Medulla oblongata (tissue), 1 donor: ENCODE measurements around the gene DMC1.
"Not testable (repeated sequence)": the region's sequence is repeated elsewhere in the genome, so short reads cannot be mapped to it uniquely, and the experiment has no call there.

ENCODE experiments used
- DNase-seq: peaks from one replicate; pipeline ENCODE4 v3.0.0-alpha.2; 2015; ENCODE audit errors: extremely low spot score

Gene DMC1

GRCh38 chr22:38569972-38570778 lies at the start of gene DMC1:
TSS of gene DMC1 (minus strand) at chr22:38570183. CDS start at chr22:38568256, 1,927 bp downstream.
- peak; percentile 90 for DNase-seq

- no peak for DNase-seq
These were observed 48.7 kb upstream of the DMC1 start for GRCh38 chr22:38618682-38619081.

DNA sequence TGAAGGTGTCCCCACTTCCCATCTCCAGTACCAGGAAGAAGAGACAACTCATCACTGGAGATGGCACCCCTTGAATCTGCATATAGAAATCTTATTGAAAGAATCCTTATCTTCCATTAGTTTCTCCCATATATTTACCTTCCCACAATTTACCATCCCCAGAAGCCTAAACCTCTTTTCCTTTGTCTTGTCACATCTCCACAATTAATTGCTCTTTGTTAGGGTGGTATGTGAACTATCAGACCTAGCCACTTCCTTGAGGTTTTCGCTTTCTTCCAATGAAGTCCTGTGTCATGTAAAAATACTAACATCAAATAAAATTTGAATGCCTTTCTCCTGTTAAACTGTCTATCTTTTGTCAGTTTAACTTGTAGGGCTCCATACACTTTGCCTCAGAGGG lies 48.3 kb upstream of the DMC1 start:
- no peak for DNase-seq

DNA sequence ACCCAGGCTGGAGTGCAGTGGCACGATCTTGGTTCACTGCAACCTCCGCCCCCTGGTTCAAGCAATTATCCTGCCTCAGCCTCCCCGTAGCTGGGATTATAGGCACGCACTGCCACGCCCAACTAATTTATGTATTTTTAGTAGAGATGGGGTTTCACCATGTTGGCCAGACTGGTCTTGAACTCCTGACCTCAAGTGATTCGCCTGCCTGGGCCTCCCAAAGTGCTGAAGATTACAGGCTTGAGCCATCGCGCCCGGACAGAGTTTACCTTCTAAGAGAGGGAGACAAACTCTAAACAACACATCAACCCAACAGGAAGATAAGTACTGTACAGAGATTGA lies 45.1 kb upstream of the DMC1 start:
- not testable (repeated sequence) for DNase-seq

DNA sequence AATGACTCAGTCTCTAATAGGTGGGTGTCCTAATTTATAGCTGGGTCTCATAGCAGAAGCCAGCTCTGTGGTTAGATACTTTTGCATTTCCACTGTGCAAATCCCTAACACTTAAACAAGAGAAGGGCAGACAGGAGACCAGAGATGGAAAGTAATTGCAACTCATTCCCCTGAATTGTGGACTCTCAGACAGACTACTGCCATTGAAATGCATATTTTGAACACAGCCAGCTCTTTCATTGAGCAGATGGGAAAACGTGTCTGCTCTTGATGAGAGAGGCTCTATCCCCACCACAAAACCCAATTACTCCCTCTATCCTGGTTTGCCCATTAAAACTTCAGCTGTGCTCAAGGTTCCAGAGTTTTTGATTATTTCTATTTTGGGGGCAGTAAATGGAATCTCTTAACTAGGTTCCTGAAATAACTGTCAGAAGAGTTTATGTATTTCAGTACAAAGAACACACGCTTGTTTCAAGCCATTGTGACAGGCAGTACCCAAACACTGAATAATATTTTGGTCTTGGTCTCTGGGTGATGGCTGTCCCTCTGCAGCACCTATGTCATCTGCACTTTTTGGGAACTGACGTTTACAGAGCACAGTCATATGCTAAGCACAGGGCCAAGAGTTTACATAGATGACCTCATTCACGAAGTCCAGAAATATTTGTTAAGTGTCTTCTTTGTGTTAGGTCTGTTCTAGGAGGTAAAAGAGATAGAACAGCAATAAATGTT lies 44.5 kb upstream of the DMC1 start:
- no peak for DNase-seq

DNA sequence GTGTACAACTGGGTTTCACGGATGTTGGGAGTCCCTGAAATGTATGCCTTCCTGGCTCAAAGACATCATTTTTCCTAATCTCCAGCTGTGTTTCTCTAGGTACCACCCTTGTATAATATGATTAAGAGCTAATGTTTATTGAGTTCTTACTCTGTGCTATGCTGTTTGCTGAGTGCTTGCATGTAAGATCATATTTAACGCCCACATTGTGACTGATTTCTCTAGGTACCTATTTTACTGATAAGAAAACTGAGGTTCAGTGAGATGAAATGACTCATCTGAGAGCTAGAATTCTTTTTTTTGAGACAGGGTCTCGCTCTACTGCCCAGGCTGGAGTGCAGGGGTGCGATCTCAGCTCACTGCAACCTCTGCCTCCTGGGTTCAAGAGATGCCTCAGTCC lies 43.6 kb upstream of the DMC1 start:
- DNase-seq: no peak

DNA sequence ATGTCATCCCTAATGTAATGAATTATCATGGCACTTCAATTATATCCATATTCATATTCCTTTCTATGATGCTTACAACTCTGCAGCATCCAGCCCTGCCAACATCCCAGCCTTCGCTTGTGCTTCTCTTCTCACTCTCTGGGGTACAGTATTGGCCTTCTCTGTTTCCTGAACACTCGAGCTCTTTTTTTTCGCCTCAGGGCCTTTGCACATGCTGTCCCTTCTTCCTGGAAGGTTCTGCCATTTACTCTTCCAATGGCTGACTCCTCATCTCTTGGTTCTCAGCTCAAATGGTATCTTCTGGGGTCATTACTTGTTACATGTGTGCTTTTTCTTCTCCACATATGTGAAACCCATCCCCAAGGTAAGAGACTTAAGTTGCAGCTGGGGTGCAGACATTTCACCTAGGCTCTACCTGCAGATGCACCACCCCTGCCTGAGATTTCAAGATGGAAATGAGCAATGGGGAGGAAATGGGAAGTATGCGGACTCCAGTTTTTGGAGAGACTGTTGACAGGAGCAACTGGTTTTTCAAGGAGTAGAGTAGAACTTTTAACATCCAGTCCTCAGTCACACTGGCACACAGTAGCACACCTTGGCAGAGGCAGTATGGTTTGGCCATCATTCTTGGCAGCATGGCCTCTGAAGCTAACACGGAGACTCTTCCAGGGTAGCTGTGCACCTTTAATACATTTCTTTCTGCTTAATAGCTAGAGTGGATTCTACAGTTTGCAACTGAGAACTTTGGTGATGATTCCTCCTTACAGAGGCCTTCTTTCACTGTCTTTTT lies 42.4 kb upstream of the DMC1 start:
- DNase-seq: no peak

- no peak for DNase-seq
These were observed 41.6 kb upstream of the DMC1 start for GRCh38 chr22:38611559-38611958.

DNA sequence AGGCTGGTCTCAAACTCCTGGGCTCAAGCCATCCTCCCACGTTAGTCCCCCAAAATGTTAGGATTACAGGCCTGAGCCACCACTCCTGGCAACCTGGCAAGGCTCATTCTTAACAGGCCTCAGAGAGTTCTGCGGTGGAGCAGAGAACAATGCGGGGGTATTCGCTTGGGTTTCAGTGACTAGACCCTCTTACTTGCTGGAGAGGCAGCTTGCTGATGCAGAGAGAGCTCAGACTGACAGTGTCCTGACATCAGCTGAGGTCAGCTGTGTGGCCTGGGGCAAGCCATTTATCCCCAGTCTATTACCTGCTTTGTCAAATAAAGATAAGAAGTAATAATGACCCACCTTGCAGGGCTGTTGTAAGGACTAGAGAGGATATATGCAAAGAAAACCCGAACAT lies 40.3 kb upstream of the DMC1 start:
- no peak for DNase-seq

- no peak for DNase-seq
These were observed 39.2 kb upstream of the DMC1 start for GRCh38 chr22:38608992-38609750.

GRCh38 chr22:38607680-38608079 lies 37.7 kb upstream of the DMC1 start:
- no peak for DNase-seq

DNA sequence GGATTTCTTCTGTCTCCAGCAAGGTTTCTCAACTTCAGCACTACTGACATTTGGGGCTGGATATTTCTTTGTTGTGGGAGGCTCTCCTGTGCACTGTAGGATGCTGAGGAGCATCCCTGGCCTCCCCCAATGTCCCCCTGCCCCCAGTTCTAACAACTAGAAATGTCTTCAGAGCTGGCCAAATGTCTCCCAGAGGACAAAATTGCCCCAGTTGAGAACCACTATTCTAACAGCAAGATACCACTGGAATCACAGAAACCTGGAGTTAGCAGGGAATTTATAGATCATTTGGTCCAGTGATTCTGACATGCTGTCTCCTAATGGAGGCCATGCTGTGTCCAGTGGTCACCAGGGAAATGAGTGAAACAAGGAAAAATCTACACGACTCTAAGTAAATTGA lies 32.2 kb upstream of the DMC1 start:
- DNase-seq: no peak

DNA sequence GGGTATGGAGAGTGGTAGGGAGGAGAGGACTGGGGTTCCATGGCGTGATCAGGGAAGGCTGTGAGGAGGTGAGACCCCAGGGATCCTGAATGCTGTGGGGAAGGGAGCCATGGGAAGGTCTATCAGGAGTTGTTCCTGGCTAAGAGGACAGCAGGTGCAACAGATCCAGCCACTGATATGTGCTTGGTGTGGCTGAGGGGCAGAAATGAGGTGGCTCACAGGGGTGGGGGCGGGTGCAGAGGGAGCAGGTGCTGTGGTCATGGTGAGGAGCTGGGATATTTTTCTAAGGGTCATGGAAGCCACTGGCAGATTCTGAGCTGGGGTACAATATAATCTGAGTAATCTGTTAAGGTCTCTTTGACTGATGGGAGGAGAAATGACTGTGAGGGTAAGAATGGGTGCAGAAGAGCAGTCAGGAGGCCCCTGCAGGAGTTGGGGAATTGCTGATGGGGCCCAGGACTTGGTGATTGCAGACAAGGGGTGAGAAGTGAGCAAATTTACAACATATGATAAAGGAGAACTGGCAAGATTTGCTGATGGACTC lies 31.3 kb upstream of the DMC1 start:
- no peak for DNase-seq

DNA sequence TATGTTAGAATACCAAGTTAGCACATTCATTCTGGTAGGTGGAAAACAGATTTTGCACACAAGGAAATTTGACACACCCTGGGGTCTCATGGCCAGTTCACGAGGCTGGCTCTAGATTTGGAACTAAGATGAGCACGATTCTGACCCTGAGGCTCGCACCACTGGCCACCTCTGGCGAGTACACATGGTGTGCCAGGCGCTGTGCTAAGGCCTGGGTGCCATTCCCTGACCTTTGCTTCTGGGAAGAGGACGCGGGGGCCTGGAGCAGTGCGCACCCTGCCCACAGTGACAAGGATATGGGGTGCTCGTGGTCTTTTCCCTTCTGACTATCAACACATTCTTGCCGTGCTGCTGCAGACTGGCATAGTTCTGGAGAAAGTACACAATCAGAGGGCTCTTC lies 29.5 kb upstream of the DMC1 start:
- no peak for DNase-seq

DNA sequence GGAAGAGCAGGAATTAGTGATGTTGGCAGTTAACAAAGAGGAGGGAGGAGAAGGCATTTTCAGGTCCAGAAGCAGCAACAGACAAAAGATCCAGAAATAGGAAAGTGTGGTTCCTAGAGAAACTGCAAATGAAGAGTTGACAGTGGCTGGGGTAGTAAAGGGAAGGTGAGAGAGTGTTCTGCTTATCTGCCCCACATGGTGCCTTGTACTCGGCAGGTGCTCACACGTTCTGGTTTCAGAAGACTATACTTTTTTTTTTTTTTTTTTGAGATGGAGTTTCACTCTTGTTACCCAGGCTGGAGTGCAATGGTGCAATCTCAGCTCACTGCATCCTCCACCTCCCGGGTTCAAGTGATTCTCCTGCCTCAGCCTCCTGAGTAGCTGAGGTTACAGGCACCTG lies 12.9 kb upstream of the DMC1 start:
- not testable (repeated sequence) for DNase-seq

DNA sequence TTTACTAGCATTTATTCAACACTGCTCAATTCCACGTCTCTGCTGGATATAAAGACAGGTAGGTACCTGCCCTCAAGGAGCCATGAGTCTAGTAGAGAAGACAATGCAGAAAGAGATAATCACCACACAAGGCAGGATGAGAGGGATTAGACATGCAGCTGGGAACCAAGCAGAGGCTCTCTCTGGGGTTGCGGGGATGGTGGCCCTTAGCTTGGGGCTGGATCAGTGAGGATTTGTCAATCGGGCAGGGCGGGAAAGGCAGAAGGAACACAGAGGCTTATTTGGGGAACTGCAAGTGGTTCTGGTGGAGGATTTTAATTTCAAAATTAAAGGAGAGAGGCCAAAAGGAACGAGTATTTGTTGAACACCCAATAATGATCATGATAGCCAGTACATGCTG lies 8.5 kb upstream of the DMC1 start:
- no peak for DNase-seq

- peak; percentile 76 for DNase-seq
These were observed 2.1 kb upstream of the DMC1 start for GRCh38 chr22:38572065-38572464.

DNA sequence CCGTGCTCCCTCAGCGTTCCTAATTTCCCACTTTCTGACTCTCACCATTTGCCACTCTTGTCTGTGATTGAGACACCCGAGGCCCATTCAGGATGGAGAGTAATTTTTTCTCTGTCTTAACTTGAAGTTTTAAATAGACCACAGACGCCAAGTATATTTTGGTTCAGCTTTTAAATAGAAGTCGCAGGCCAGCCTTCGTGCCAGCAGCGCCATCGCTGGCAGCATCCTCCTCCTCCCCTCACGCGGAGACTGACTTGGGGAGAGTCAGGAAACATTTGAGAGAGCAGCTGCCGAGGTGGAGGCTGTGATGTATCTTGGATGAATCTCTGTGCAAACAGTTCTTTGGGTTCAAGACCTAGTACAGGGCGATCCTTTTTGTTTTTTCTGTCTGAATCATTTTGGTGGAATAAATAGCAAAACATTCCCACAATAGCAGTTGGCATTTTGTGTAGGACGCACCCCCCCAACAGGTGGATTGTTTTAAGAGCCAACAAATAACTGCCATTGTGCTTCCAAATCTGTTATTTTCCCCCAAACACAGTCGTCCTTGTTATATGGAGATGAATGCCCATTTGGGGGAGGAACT lies 889 bp upstream of the DMC1 start:
- peak; percentile 66 for DNase-seq

GRCh38 chr22:38569181-38569971 lies 607 bp downstream of the DMC1 start:
- DNase-seq: no peak

- DNase-seq: no peak
These were observed 2.3 kb downstream of the DMC1 start for GRCh38 chr22:38567531-38568285.
